GM12892 (cell line): Measurements from ENCODE around the gene SH3GL3.

Experiments used
- POLR2A ChIP-seq: IDR thresholded peaks from 2 replicates; pipeline ENCODE4 v1.6.1; 2011; ENCODE audit warnings: low read depth, low read length, control low read depth
- POLR2AphosphoS5 ChIP-seq: IDR thresholded peaks from 2 replicates; pipeline ENCODE4 v1.6.1; 2011; ENCODE audit warnings: low read depth, low read length, control low read depth

DNA sequence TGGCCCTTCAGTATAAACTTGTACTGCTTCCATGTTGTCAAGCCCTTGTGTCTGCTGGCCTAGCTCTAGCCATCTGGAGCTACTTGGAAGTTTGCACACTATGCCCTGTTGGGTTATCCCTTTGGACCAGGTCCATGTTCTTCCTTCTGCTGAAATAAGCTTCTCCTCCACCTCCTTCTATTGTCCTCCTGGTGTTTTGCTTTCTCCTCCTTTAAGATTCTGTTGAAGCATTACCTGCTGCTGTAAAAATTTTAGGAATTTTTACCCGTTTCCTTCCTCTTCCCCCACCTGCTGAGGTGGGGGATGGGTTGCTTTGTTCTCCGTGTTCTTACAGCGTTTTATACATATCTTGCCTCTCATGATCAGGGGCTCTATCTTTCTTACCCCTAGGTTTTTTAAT, 51.7 kb downstream of the SH3GL3 start:
- TF ChIP-seq POLR2A (no peak), POLR2AphosphoS5 (no peak)
